CD4-positive, alpha-beta T cell (primary cell): Measurements from ENCODE around the gene CX3CL1. TPM values are rescaled to one million over a fixed set of nuclear protein-coding genes. Genes with fewer than 3 reads are reported as not detected.

ENCODE experiments used
- ATAC-seq: fragments of 200-7000 bp; cut with Tn5 transposase; one replicate; pipeline ENCODE4 v1.10.0; 2022; ENCODE audit warnings: mild to moderate bottlenecking; ENCODE audit not compliant: poor library complexity
- CTCF ChIA-PET: fragments of 350-600 bp; sonication (Branson Sonifier 250); formaldehyde crosslinking; loops from one replicate; lab custom pipeline; 2021; ENCODE audit warnings: antibody characterized with exemption, inconsistent platforms; lab: Charles Lee
- POLR2A ChIA-PET: fragments of 350-600 bp; sonication (Branson Sonifier 250); formaldehyde crosslinking; loops from one replicate; lab custom pipeline; 2021; ENCODE audit warnings: antibody characterized with exemption, inconsistent platforms; lab: Charles Lee
- DNase-seq, 14 experiments: peaks; one replicate each; pipeline ENCODE4 v3.0.0-alpha.2; 2013 to 2020; ENCODE audit warnings: mixed read lengths in 2 of 14
- H3K27ac ChIP-seq, 2 donors: one replicate each; pipeline versions ENCODE4 v1.5.1 to v1.7.0; 2013; ENCODE audit warnings: low read length in 2 of 2, low read depth in 1 of 2, mild to moderate bottlenecking in 1 of 2
- H3K27me3 ChIP-seq, 2 experiments: 1 replicate in 1 of 2; 2 replicates in 1 of 2; pipeline versions ENCODE4 v1.6.1 to v1.7.0; 2013; ENCODE audit warnings: low read length in 2 of 2, control low read depth in 1 of 2, mild to moderate bottlenecking in 1 of 2, moderate library complexity in 1 of 2; ENCODE audit not compliant: insufficient read depth in 2 of 2, control insufficient read depth in 1 of 2
- H3K36me3 ChIP-seq: one replicate; pipeline ENCODE4 v1.6.1; 2013; ENCODE audit warnings: low read length, control low read depth; ENCODE audit not compliant: insufficient read depth
- H3K4me1 ChIP-seq: one replicate; pipeline ENCODE4 v1.6.1; 2013; ENCODE audit warnings: low read length, control low read depth; ENCODE audit not compliant: insufficient read depth
- H3K4me3 ChIP-seq: one replicate; pipeline ENCODE4 v1.5.1; 2013; ENCODE audit warnings: mild to moderate bottlenecking, low read length, moderate library complexity
- H3K9me3 ChIP-seq, 2 experiments: 1 replicate in 1 of 2; 2 replicates in 1 of 2; pipeline versions ENCODE4 v1.6.1 to v1.7.0; 2013; ENCODE audit warnings: low read length in 2 of 2, mild to moderate bottlenecking in 2 of 2, control low read depth in 1 of 2, moderate library complexity in 1 of 2; ENCODE audit not compliant: control insufficient read depth in 1 of 2, insufficient read depth in 1 of 2
- H3K27ac Mint-ChIP-seq: one replicate; pipeline ENCODE4 v1.8.0; 2020; ENCODE audit warnings: mixed read lengths
- H3K27me3 Mint-ChIP-seq: one replicate; pipeline ENCODE4 v1.8.0; 2021; ENCODE audit warnings: mixed read lengths
- H3K36me3 Mint-ChIP-seq: one replicate; pipeline ENCODE4 v1.8.0; 2021; ENCODE audit warnings: low read depth, mixed read lengths
- H3K4me1 Mint-ChIP-seq: one replicate; pipeline ENCODE4 v1.8.0; 2021; ENCODE audit warnings: low read depth, mixed read lengths
- H3K4me3 Mint-ChIP-seq: one replicate; pipeline ENCODE4 v1.8.0; 2020; ENCODE audit warnings: mild to moderate bottlenecking, mixed read lengths
- H3K9me3 Mint-ChIP-seq: one replicate; pipeline ENCODE4 v1.8.0; 2020; ENCODE audit warnings: mixed read lengths
- intact Hi-C, 2 experiments: fragments of 100-400 bp; cut with DNase I in 1 of 2; cut with micrococcal nuclease in 1 of 2; formaldehyde crosslinking; loops; one replicate each; pipeline versions ENCODE4 v1.15.1 to v1.9.0; 2023 to 2025; cut with DNase I, micrococcal nuclease
- total RNA-seq, 174 experiments: library from RNA in 2 of 174; stranded (reverse) in 2 of 174; gene quantifications; one replicate each; pipeline ENCODE4 v1.2.3 and lab custom pipeline; 2021 to 2026
- TF ChIP-seq, protein P1 (sequence below): fragments of 200-600 bp; IDR thresholded peaks from one replicate; pipeline ENCODE4 v1.8.0; 2022; ENCODE audit warnings: antibody characterized with exemption, mild to moderate bottlenecking

The CX3CL1 gene
- total RNA-seq, 2 experiments from 2014 or later = not detected

DNA sequence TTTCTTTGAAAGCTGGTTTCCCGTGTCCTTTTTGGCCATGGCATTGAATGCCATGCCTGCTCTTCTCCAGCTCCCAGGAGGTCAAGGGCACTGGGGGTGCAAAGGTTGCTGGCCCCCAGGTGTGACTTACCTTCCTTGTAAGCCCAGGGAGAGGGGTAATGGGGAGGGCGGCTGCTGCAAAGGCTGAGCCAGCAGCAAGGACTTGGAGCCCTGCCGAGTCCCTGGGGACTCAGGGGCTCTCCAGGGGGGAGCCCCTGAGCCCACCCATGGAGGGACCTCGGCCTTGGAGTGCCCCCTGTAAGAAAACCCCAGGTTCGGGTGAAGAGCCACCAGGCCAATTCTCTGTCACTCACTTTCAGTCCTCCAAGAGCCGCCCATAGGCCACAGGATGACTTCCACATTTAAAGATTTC, 19.6 kb upstream of the CX3CL1 start:
- Mint-ChIP-seq H3K27ac (no peak overlapping the region), H3K4me3 (no peak overlapping the region), H3K9me3 (no peaks in the 10 kb centered on the region), H3K36me3 (no peaks in the 10 kb centered on the region), H3K27me3 (peaks cover 27% of the 10 kb centered on the region), H3K4me1 (peaks cover 14% of the 10 kb centered on the region)
- Histone ChIP-seq H3K36me3 (no peaks in the 10 kb centered on the region), H3K27ac (no peak overlapping the region), H3K9me3 (no peaks in the 10 kb centered on the region), H3K27me3 (peaks cover 13 to 24% of the 10 kb centered on the region in 2 experiments), H3K4me1 (peaks cover 5% of the 10 kb centered on the region), H3K4me3 (no peak overlapping the region)
- TF ChIP-seq, protein P1, sequence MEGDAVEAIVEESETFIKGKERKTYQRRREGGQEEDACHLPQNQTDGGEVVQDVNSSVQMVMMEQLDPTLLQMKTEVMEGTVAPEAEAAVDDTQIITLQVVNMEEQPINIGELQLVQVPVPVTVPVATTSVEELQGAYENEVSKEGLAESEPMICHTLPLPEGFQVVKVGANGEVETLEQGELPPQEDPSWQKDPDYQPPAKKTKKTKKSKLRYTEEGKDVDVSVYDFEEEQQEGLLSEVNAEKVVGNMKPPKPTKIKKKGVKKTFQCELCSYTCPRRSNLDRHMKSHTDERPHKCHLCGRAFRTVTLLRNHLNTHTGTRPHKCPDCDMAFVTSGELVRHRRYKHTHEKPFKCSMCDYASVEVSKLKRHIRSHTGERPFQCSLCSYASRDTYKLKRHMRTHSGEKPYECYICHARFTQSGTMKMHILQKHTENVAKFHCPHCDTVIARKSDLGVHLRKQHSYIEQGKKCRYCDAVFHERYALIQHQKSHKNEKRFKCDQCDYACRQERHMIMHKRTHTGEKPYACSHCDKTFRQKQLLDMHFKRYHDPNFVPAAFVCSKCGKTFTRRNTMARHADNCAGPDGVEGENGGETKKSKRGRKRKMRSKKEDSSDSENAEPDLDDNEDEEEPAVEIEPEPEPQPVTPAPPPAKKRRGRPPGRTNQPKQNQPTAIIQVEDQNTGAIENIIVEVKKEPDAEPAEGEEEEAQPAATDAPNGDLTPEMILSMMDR = no peak
- intact Hi-C loops = no loop called here
- DNase-seq (no peak), ATAC-seq (no peak)
- POLR2A ChIA-PET = no interaction called here
- CTCF ChIA-PET = no interaction called here

DNA sequence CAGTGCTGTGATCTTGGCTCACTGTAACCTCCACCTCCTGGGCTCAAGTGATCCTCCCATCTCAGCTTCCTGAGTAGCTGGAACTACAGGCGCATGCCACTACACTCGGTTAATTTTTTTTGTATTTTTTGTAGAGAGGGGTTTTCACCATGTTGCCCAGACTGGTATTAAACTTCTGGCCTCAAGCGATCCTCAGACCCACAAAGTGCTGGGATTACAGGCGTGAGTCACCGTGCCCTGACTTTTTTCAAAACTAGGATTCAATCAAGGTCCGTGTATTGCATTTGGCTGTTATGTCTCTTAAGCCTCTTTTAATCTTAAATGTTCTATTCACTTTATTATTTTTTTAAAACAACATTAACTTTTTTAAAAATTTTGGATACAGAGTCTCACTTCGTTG, 18.0 kb upstream of the CX3CL1 start:
- H3K9me3 Mint-ChIP-seq = no peaks in the 10 kb centered on the region
- H3K4me1 Mint-ChIP-seq = peaks cover 5% of the 10 kb centered on the region
- intact Hi-C loops = no loop called here
- Histone ChIP-seq H3K4me3 (no peak overlapping the region), H3K4me1 (peaks cover under 1% of the 10 kb centered on the region), H3K36me3 (no peaks in the 10 kb centered on the region), H3K27ac (no peak overlapping the region), H3K9me3 (no peaks in the 10 kb centered on the region), H3K27me3 (peaks cover 1 to 8% of the 10 kb centered on the region in 2 experiments)
- peaks cover 11% of the 10 kb centered on the region for H3K27me3 Mint-ChIP-seq
- ChIA-PET CTCF (no interaction called here), POLR2A (no interaction called here)
- no peak for DNase-seq
- no peak overlapping the region for H3K4me3 Mint-ChIP-seq
- H3K27ac Mint-ChIP-seq = no peak overlapping the region
- no peak for ATAC-seq
- H3K36me3 Mint-ChIP-seq = no peaks in the 10 kb centered on the region
- TF ChIP-seq, protein P1 = no peak

DNA sequence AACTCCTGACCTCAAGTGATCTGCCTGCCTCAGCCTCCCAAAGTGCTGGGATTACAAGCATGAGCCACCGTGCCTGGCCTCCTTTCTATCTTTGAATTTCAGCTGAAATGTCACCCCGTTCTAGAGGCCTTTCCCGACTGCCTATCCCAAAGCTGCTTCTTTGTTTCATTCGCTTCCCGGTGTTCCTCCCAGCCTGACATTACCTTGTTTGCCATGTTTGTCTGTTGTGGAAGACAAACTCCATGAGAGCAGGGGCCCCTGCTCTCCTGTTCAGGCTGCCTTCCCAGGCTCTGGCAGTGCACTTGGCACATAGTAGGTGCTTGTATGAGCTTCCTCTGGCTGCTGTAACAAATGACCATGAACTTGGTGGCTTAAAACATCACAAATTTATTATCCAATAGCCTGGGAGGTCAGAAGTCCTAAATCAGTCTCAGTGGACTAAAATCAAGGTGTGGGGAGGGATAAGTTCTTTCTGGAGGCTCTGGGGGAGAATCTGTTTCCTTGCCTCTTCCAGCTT, 16.3 kb upstream of the CX3CL1 start:
- Histone ChIP-seq H3K36me3 (no peaks in the 10 kb centered on the region), H3K4me3 (no peak overlapping the region), H3K27me3 (no peaks in the 10 kb centered on the region), H3K4me1 (no peaks in the 10 kb centered on the region), H3K9me3 (no peaks in the 10 kb centered on the region), H3K27ac (no peak overlapping the region)
- POLR2A ChIA-PET = no interaction called here
- ATAC-seq (no peak), DNase-seq (no peak)
- Mint-ChIP-seq H3K4me3 (no peak overlapping the region), H3K9me3 (no peaks in the 10 kb centered on the region), H3K27me3 (no peaks in the 10 kb centered on the region), H3K27ac (no peak overlapping the region), H3K36me3 (no peaks in the 10 kb centered on the region), H3K4me1 (no peaks in the 10 kb centered on the region)
- TF ChIP-seq, protein P1 = no peak
- CTCF ChIA-PET = no interaction called here
- intact Hi-C loops = no loop called here
